GM23338 (cell line): ENCODE measurements around the gene PGR. TPM values are rescaled to one million over a fixed set of nuclear protein-coding genes. Genes with fewer than 3 reads are reported as not detected.

Source experiments
- ATAC-seq: fragments of 200-7000 bp; cut with Tn5 transposase; 3 replicates; pipeline ENCODE4 v1.9.1; 2020
- DNase-seq: peaks from one replicate; pipeline ENCODE4 v3.0.0-alpha.2; 2015; ENCODE audit warnings: low spot score
- H2AFZ ChIP-seq: fragments of 200-600 bp; sonication (generic); 2 replicates; pipeline ENCODE4 v1.8.0; 2016; ENCODE audit warnings: antibody characterized with exemption, mild to moderate bottlenecking, moderate library complexity
- H3F3A ChIP-seq: fragments of 200-600 bp; sonication (generic); replicated peaks from 2 replicates; pipeline ENCODE4 v1.8.0; 2017; ENCODE audit warnings: antibody characterized with exemption, mixed run types, low read depth
- H3K27ac ChIP-seq: fragments of 200-600 bp; sonication (generic); 2 replicates; pipeline ENCODE4 v1.6.1; 2016; ENCODE audit warnings: low read depth
- H3K27me3 ChIP-seq: fragments of 200-600 bp; sonication (generic); 2 replicates; pipeline ENCODE4 v1.8.0; 2016; ENCODE audit warnings: mild to moderate bottlenecking, mixed run types, moderate library complexity; ENCODE audit not compliant: insufficient read depth
- H3K36me3 ChIP-seq: fragments of 200-600 bp; sonication (generic); 2 replicates; pipeline ENCODE4 v1.8.0; 2016; ENCODE audit warnings: mild to moderate bottlenecking; ENCODE audit not compliant: insufficient read depth
- H3K4me1 ChIP-seq: fragments of 200-600 bp; sonication (generic); 2 replicates; pipeline ENCODE4 v1.8.0; 2016; ENCODE audit warnings: mild to moderate bottlenecking, moderate library complexity; ENCODE audit not compliant: insufficient read depth
- H3K4me2 ChIP-seq: fragments of 200-600 bp; sonication (generic); 2 replicates; pipeline ENCODE4 v1.7.1; 2017; ENCODE audit warnings: mixed run types
- H3K4me3 ChIP-seq: fragments of 200-600 bp; sonication (generic); 2 replicates; pipeline ENCODE4 v1.6.1; 2016; ENCODE audit warnings: mixed run types
- H3K79me2 ChIP-seq: fragments of 200-600 bp; sonication (generic); replicated peaks from 2 replicates; pipeline ENCODE4 v1.8.0; 2017; ENCODE audit warnings: mild to moderate bottlenecking; ENCODE audit not compliant: insufficient read depth
- H3K9me2 ChIP-seq: fragments of 200-600 bp; sonication (generic); 2 replicates; pipeline ENCODE4 v1.8.0; 2017; ENCODE audit not compliant: insufficient read depth
- H4K20me1 ChIP-seq: fragments of 200-600 bp; sonication (generic); replicated peaks from 2 replicates; pipeline ENCODE4 v1.8.0; 2017; ENCODE audit warnings: mild to moderate bottlenecking; ENCODE audit not compliant: insufficient read depth
- H3K27ac Mint-ChIP-seq: 2 replicates; pipeline ENCODE4 v1.8.0; 2020; ENCODE audit warnings: inconsistent platforms, mild to moderate bottlenecking, moderate library complexity, mixed read lengths
- H3K27me3 Mint-ChIP-seq: 3 replicates; pipeline ENCODE4 v1.8.0; 2022; ENCODE audit warnings: low read depth, mild to moderate bottlenecking, moderate library complexity, mixed read lengths, inconsistent platforms; ENCODE audit not compliant: insufficient read depth, poor library complexity
- H3K36me3 Mint-ChIP-seq: 3 replicates; pipeline ENCODE4 v1.8.0; 2021; ENCODE audit warnings: low read depth, mild to moderate bottlenecking, inconsistent platforms, moderate library complexity, mixed read lengths
- H3K4me1 Mint-ChIP-seq: 3 replicates; pipeline ENCODE4 v1.8.0; 2020; ENCODE audit warnings: mild to moderate bottlenecking, inconsistent platforms, mixed read lengths
- H3K4me3 Mint-ChIP-seq: 3 replicates; pipeline ENCODE4 v1.8.0; 2021; ENCODE audit warnings: moderate library complexity, mild to moderate bottlenecking, inconsistent platforms, mixed read lengths
- H3K9me3 Mint-ChIP-seq: 3 replicates; pipeline ENCODE4 v1.8.0; 2020; ENCODE audit warnings: moderate library complexity, mild to moderate bottlenecking, inconsistent platforms, mixed read lengths
- CREB1 ChIP-seq: fragments of 250-450 bp; sonication (Bioruptor Pico); IDR thresholded peaks from 2 replicates; pipeline ENCODE4 v1.5.0; 2020; ENCODE audit warnings: low read depth, mild to moderate bottlenecking, moderate library complexity
- EZH2 ChIP-seq: fragments of 200-600 bp; sonication (generic); IDR thresholded peaks from one replicate; pipeline ENCODE4 v1.8.0; 2017; ENCODE audit warnings: antibody characterized with exemption, mild to moderate bottlenecking, low read depth; ENCODE audit not compliant: unreplicated experiment
- EZH2phosphoT487 ChIP-seq: fragments of 200-600 bp; sonication (generic); IDR thresholded peaks from one replicate; pipeline ENCODE4 v1.8.1; 2018; ENCODE audit warnings: antibody characterized with exemption; ENCODE audit not compliant: unreplicated experiment
- JUNB ChIP-seq: IDR thresholded peaks from one replicate; pipeline ENCODE4 v1.6.1; 2016; ENCODE audit warnings: antibody characterized with exemption; ENCODE audit not compliant: unreplicated experiment
- NANOG ChIP-seq: IDR thresholded peaks from 2 replicates; pipeline ENCODE4 v1.6.1; 2016; ENCODE audit warnings: antibody characterized with exemption, borderline replicate concordance
- POLR2AphosphoS5 ChIP-seq: IDR thresholded peaks from 2 replicates; pipeline ENCODE4 v1.6.1; 2016; ENCODE audit warnings: antibody characterized with exemption, low read depth
- STAT1 ChIP-seq: IDR thresholded peaks from one replicate; pipeline ENCODE4 v1.6.1; 2016; ENCODE audit warnings: antibody characterized with exemption; ENCODE audit not compliant: unreplicated experiment
- ZNF114 ChIP-seq: fragments of 250-450 bp; sonication (Bioruptor Pico); IDR thresholded peaks from 2 replicates; pipeline ENCODE4 v1.5.0; 2020; ENCODE audit warnings: mild to moderate bottlenecking, moderate library complexity
- ZNF331 ChIP-seq: fragments of 250-450 bp; sonication (Bioruptor Pico); IDR thresholded peaks from 2 replicates; pipeline ENCODE4 v1.5.0; 2020; ENCODE audit warnings: low read depth, mild to moderate bottlenecking, moderate library complexity
- polyA plus RNA-seq: library from polyadenylated mRNA; unstranded; fragments of >200 nt; fragmentation: Nextera tagmentation; extraction: Ambion mirVana; gene quantifications from 2 replicates; pipeline ENCODE4 v1.2.1, GENCODE V29; 2016
- total RNA-seq: library from RNA; depleted of rRNA; stranded (reverse); fragments of >200 nt; shearing (Covaris generic); gene quantifications from 2 replicates; pipeline ENCODE4 v1.2.3, GENCODE V29; 2014
- TF ChIP-seq, protein P1 (sequence below): IDR thresholded peaks from 2 replicates; pipeline ENCODE4 v1.6.1; 2016; ENCODE audit warnings: antibody characterized with exemption
- TF ChIP-seq, protein P2 (sequence below): IDR thresholded peaks from one replicate; pipeline ENCODE4 v1.6.1; 2018; ENCODE audit warnings: antibody characterized with exemption; ENCODE audit not compliant: unreplicated experiment
- TF ChIP-seq, protein P3 (sequence below), 2 experiments: fragments of 200-600 bp in 1 of 2; sonication (generic) in 1 of 2; conservative IDR thresholded peaks; 2 replicates each; pipeline versions ENCODE4 v1.5.1 to v1.6.1; 2016 to 2017; ENCODE audit warnings: antibody characterized with exemption in 2 of 2, low read depth in 2 of 2, mild to moderate bottlenecking in 2 of 2, moderate library complexity in 1 of 2
- TF ChIP-seq, protein P4 (sequence below): fragments of 250-450 bp; sonication (Bioruptor Pico); IDR thresholded peaks from 2 replicates; pipeline ENCODE4 v1.5.0; 2020; ENCODE audit warnings: mild to moderate bottlenecking, moderate library complexity

Gene PGR
- total and polyA plus RNA-seq, 2 experiments from 2014 or later: 0.07 to 0.11 TPM

DNA sequence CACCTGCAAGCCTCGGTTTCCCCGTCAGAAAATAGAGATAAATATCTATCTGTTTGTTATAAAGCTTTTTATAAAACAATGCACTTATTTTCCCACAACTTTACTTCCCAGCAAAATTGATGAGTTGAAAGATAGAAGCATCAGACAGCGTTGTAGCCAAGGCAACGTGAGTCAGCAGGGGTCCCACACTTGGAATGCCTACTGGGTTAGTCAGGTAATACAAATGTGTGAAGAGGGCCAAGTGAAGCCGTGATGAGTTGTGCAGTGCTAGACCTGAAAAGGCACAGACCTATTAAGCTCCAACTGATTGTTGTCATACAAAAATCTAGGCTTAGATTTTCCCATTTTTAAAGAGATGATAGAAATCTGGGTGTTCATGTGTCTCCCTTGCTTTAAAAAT lies 118.7 kb downstream of the PGR start:
- TF ChIP-seq, protein P1, sequence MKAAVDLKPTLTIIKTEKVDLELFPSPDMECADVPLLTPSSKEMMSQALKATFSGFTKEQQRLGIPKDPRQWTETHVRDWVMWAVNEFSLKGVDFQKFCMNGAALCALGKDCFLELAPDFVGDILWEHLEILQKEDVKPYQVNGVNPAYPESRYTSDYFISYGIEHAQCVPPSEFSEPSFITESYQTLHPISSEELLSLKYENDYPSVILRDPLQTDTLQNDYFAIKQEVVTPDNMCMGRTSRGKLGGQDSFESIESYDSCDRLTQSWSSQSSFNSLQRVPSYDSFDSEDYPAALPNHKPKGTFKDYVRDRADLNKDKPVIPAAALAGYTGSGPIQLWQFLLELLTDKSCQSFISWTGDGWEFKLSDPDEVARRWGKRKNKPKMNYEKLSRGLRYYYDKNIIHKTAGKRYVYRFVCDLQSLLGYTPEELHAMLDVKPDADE: no peak
- TF ChIP-seq NANOG (no peak), ZNF114 (CRISPR knock-in tag) (no peak), CREB1 (CRISPR knock-in tag) (no peak), POLR2AphosphoS5 (no peak), EZH2phosphoT487 (no peak), JUNB (no peak), EZH2 (no peak), ZNF331 (no peak), STAT1 (no peak)
- TF ChIP-seq, protein P2, sequence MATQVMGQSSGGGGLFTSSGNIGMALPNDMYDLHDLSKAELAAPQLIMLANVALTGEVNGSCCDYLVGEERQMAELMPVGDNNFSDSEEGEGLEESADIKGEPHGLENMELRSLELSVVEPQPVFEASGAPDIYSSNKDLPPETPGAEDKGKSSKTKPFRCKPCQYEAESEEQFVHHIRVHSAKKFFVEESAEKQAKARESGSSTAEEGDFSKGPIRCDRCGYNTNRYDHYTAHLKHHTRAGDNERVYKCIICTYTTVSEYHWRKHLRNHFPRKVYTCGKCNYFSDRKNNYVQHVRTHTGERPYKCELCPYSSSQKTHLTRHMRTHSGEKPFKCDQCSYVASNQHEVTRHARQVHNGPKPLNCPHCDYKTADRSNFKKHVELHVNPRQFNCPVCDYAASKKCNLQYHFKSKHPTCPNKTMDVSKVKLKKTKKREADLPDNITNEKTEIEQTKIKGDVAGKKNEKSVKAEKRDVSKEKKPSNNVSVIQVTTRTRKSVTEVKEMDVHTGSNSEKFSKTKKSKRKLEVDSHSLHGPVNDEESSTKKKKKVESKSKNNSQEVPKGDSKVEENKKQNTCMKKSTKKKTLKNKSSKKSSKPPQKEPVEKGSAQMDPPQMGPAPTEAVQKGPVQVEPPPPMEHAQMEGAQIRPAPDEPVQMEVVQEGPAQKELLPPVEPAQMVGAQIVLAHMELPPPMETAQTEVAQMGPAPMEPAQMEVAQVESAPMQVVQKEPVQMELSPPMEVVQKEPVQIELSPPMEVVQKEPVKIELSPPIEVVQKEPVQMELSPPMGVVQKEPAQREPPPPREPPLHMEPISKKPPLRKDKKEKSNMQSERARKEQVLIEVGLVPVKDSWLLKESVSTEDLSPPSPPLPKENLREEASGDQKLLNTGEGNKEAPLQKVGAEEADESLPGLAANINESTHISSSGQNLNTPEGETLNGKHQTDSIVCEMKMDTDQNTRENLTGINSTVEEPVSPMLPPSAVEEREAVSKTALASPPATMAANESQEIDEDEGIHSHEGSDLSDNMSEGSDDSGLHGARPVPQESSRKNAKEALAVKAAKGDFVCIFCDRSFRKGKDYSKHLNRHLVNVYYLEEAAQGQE: no peak
- TF ChIP-seq, protein P3, sequence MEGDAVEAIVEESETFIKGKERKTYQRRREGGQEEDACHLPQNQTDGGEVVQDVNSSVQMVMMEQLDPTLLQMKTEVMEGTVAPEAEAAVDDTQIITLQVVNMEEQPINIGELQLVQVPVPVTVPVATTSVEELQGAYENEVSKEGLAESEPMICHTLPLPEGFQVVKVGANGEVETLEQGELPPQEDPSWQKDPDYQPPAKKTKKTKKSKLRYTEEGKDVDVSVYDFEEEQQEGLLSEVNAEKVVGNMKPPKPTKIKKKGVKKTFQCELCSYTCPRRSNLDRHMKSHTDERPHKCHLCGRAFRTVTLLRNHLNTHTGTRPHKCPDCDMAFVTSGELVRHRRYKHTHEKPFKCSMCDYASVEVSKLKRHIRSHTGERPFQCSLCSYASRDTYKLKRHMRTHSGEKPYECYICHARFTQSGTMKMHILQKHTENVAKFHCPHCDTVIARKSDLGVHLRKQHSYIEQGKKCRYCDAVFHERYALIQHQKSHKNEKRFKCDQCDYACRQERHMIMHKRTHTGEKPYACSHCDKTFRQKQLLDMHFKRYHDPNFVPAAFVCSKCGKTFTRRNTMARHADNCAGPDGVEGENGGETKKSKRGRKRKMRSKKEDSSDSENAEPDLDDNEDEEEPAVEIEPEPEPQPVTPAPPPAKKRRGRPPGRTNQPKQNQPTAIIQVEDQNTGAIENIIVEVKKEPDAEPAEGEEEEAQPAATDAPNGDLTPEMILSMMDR (conservative IDR thresholded peaks at IDR 0.05; ENCODE audit: low read depth in 2 of 2): no peak
- TF ChIP-seq, protein P4, sequence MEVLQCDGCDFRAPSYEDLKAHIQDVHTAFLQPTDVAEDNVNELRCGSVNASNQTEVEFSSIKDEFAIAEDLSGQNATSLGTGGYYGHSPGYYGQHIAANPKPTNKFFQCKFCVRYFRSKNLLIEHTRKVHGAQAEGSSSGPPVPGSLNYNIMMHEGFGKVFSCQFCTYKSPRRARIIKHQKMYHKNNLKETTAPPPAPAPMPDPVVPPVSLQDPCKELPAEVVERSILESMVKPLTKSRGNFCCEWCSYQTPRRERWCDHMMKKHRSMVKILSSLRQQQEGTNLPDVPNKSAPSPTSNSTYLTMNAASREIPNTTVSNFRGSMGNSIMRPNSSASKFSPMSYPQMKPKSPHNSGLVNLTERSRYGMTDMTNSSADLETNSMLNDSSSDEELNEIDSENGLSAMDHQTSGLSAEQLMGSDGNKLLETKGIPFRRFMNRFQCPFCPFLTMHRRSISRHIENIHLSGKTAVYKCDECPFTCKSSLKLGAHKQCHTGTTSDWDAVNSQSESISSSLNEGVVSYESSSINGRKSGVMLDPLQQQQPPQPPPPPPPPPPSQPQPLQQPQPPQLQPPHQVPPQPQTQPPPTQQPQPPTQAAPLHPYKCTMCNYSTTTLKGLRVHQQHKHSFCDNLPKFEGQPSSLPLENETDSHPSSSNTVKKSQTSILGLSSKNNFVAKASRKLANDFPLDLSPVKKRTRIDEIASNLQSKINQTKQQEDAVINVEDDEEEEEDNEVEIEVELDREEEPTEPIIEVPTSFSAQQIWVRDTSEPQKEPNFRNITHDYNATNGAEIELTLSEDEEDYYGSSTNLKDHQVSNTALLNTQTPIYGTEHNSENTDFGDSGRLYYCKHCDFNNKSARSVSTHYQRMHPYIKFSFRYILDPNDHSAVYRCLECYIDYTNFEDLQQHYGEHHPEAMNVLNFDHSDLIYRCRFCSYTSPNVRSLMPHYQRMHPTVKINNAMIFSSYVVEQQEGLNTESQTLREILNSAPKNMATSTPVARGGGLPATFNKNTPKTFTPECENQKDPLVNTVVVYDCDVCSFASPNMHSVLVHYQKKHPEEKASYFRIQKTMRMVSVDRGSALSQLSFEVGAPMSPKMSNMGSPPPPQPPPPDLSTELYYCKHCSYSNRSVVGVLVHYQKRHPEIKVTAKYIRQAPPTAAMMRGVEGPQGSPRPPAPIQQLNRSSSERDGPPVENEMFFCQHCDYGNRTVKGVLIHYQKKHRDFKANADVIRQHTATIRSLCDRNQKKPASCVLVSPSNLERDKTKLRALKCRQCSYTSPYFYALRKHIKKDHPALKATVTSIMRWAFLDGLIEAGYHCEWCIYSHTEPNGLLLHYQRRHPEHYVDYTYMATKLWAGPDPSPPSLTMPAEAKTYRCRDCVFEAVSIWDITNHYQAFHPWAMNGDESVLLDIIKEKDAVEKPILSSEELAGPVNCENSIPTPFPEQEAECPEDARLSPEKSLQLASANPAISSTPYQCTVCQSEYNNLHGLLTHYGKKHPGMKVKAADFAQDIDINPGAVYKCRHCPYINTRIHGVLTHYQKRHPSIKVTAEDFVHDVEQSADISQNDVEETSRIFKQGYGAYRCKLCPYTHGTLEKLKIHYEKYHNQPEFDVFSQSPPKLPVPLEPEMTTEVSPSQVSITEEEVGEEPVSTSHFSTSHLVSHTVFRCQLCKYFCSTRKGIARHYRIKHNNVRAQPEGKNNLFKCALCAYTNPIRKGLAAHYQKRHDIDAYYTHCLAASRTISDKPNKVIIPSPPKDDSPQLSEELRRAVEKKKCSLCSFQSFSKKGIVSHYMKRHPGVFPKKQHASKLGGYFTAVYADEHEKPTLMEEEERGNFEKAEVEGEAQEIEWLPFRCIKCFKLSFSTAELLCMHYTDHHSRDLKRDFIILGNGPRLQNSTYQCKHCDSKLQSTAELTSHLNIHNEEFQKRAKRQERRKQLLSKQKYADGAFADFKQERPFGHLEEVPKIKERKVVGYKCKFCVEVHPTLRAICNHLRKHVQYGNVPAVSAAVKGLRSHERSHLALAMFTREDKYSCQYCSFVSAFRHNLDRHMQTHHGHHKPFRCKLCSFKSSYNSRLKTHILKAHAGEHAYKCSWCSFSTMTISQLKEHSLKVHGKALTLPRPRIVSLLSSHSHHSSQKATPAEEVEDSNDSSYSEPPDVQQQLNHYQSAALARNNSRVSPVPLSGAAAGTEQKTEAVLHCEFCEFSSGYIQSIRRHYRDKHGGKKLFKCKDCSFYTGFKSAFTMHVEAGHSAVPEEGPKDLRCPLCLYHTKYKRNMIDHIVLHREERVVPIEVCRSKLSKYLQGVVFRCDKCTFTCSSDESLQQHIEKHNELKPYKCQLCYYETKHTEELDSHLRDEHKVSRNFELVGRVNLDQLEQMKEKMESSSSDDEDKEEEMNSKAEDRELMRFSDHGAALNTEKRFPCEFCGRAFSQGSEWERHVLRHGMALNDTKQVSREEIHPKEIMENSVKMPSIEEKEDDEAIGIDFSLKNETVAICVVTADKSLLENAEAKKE (CRISPR knock-in tag): no peak
- Histone ChIP-seq H3K36me3 (no peaks in the 10 kb centered on the region), H3K27ac (no peak overlapping the region), H3K4me2 (no peak overlapping the region), H3K4me3 (no peak overlapping the region), H4K20me1 (no peaks in the 10 kb centered on the region), H3F3A (no peaks in the 10 kb centered on the region), H3K9me2 (0 out of 2 replicates have a peak, but pooled peaks cover 3% of the 10 kb centered on the region), H2AFZ (no peak overlapping the region), H3K27me3 (no peaks in the 10 kb centered on the region), H3K4me1 (no peaks in the 10 kb centered on the region), H3K79me2 (no peaks in the 10 kb centered on the region)
- DNase-seq (peak; percentile 68), ATAC-seq (peak; percentile 70)
- Mint-ChIP-seq H3K9me3 (no peaks in the 10 kb centered on the region), H3K27ac (no peak overlapping the region), H3K4me3 (no peak overlapping the region), H3K4me1 (peaks cover 3% of the 10 kb centered on the region; the same call in 1 of the 3 replicates), H3K27me3 (no peaks in the 10 kb centered on the region), H3K36me3 (no peaks in the 10 kb centered on the region)
